Calu3 (cell line): ENCODE results near the gene MARK2. TPM values are rescaled to one million over a fixed set of nuclear protein-coding genes. Genes with fewer than 3 reads are reported as not detected.

Source experiments
- BruUV-seq: library from RNA; stranded (reverse); fragments of 400-500 nt; replicated peaks from 2 replicates; lab custom pipeline; 2021; lab: Mats Ljungman, UMichigan
- CTCF ChIA-PET: fragments of 300-600 bp; sonication (Branson Sonifier 250); formaldehyde crosslinking; loops from one replicate; lab custom pipeline; 2022; ENCODE audit warnings: antibody characterized with exemption; lab: Charles Lee
- DNase-seq: peaks from one replicate; pipeline ENCODE4 v3.0.0; 2022
- H3K27ac Mint-ChIP-seq: one replicate; pipeline ENCODE4 v1.8.0; 2022; ENCODE audit warnings: mixed read lengths; ENCODE audit not compliant: unreplicated experiment
- H3K27me3 Mint-ChIP-seq: one replicate; pipeline ENCODE4 v1.8.0; 2022; ENCODE audit warnings: mixed read lengths; ENCODE audit not compliant: unreplicated experiment
- H3K36me3 Mint-ChIP-seq: one replicate; pipeline ENCODE4 v1.8.0; 2022; ENCODE audit warnings: mild to moderate bottlenecking, moderate library complexity, mixed read lengths; ENCODE audit not compliant: insufficient read depth, unreplicated experiment
- H3K4me1 Mint-ChIP-seq: one replicate; pipeline ENCODE4 v1.8.0; 2022; ENCODE audit warnings: mild to moderate bottlenecking, low read depth, mixed read lengths; ENCODE audit not compliant: unreplicated experiment
- H3K4me3 Mint-ChIP-seq: one replicate; pipeline ENCODE4 v1.8.0; 2022; ENCODE audit warnings: mild to moderate bottlenecking, low read depth, moderate library complexity, mixed read lengths; ENCODE audit not compliant: unreplicated experiment
- H3K9me3 Mint-ChIP-seq: one replicate; pipeline ENCODE4 v1.8.0; 2022; ENCODE audit warnings: low read depth, mixed read lengths; ENCODE audit not compliant: unreplicated experiment
- intact Hi-C: fragments of 100-400 bp; cut with micrococcal nuclease; formaldehyde crosslinking; loops from one replicate; pipeline ENCODE4 v1.10.0; 2022; ENCODE audit not compliant: unreplicated experiment
- total RNA-seq: library from RNA; stranded (reverse); gene quantifications from 2 replicates; pipeline ENCODE4 v1.2.3, GENCODE V29; 2022
- TF ChIP-seq, protein P1 (sequence below): fragments of 200-600 bp; IDR thresholded peaks from one replicate; pipeline ENCODE4 v1.8.0; 2022; ENCODE audit warnings: antibody characterized with exemption; ENCODE audit not compliant: unreplicated experiment

MARK2 gene
- total RNA-seq, 1 experiment from 2014 or later = 63.1 TPM

DNA sequence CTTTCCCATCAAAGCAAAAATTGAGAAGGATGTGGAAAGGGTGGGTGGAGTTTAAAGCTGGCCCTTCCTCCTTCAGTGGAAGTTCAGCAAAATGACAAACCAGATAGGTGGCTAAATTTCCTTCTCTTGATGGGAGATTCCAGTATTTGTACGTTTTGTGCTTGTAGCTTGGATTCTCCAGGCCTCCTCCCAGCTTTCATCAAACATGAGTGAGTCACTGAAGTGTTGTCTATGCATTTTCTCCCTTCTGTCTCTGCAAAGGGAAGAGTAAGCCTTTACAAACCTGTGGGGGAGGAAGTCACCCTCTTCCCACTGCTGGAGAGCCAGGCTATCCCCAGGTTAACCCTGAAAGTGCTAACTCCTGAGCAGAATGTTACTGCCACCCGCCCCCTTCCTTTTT, 6.4 kb downstream of the MARK2 start:
- intact Hi-C loops = no loop called here
- CTCF ChIA-PET = interaction anchor here (0.6 to 2.3 kb wide), 2 partner anchors 57 to 101 kb away, joined by 5 to 7 read pairs; no protein-coding TSS in a partner anchor
- DNase-seq = no peak
- H3K36me3 Mint-ChIP-seq = peaks cover 44% of the 10 kb centered on the region
- no TSS peak for BruUV-seq
- no peak overlapping the region for H3K27ac Mint-ChIP-seq
- TF ChIP-seq, protein P1, sequence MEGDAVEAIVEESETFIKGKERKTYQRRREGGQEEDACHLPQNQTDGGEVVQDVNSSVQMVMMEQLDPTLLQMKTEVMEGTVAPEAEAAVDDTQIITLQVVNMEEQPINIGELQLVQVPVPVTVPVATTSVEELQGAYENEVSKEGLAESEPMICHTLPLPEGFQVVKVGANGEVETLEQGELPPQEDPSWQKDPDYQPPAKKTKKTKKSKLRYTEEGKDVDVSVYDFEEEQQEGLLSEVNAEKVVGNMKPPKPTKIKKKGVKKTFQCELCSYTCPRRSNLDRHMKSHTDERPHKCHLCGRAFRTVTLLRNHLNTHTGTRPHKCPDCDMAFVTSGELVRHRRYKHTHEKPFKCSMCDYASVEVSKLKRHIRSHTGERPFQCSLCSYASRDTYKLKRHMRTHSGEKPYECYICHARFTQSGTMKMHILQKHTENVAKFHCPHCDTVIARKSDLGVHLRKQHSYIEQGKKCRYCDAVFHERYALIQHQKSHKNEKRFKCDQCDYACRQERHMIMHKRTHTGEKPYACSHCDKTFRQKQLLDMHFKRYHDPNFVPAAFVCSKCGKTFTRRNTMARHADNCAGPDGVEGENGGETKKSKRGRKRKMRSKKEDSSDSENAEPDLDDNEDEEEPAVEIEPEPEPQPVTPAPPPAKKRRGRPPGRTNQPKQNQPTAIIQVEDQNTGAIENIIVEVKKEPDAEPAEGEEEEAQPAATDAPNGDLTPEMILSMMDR = no peak
- H3K4me3 Mint-ChIP-seq = no peak overlapping the region
- H3K9me3 Mint-ChIP-seq = no peaks in the 10 kb centered on the region
- no peaks in the 10 kb centered on the region for H3K27me3 Mint-ChIP-seq
- H3K4me1 Mint-ChIP-seq = peaks cover 48% of the 10 kb centered on the region

DNA sequence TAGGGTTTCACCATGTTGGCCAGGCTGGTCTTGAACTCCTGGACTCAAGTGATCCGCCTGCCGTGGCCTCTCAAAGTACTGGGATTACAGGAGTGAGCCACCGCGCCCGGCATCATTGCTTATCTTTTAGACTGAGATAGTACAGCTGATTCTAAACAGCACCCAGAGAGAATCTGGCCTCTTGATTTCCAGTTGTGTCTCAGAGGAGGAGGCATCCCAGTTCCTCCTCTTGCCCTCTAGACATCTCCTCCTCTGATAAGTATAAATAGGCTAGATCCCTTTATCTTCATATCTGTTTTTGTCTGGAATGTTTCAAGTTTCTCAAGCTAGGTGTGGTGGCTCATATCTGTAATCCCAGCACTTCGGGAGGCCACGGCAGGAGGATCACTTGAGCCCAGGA, 7.0 kb downstream of the MARK2 start:
- Mint-ChIP-seq H3K9me3 (no peaks in the 10 kb centered on the region), H3K27me3 (no peaks in the 10 kb centered on the region), H3K4me1 (peaks cover 48% of the 10 kb centered on the region), H3K4me3 (no peak overlapping the region), H3K36me3 (peaks cover 37% of the 10 kb centered on the region), H3K27ac (no peak overlapping the region)
- TF ChIP-seq, protein P1 = no peak
- intact Hi-C loops = no loop called here
- no TSS peak for BruUV-seq
- DNase-seq = no peak
- CTCF ChIA-PET = interaction anchor here (2.3 kb wide), 1 partner anchor 100 kb away, joined by 7 read pairs; no protein-coding TSS in a partner anchor

DNA sequence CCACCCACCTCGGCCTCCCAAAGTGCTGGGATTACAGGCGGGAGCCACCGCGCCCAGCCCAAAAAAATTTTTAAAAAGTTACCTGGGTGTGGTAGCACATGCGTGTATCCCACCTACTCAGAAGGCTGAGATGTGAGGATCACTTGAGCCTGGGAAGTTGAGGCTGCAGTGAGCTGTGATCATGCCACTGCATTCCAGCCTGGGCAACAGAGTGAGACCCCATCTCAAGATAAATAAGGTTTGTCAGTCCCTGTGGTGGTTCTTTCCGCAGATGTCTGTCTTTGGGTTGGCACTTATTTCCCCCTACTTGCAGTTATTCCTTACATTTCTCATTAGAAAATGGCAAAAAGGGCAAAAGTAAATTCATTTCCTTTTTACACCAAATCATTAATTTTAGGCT, 8.0 kb downstream of the MARK2 start:
- Mint-ChIP-seq H3K36me3 (peaks cover 28% of the 10 kb centered on the region), H3K27ac (peak overlapping the region; percentile 81), H3K4me1 (peaks cover 48% of the 10 kb centered on the region), H3K27me3 (no peaks in the 10 kb centered on the region), H3K9me3 (no peaks in the 10 kb centered on the region), H3K4me3 (peak overlapping the region; percentile 18)
- TF ChIP-seq, protein P1 = no peak
- intact Hi-C loops = no loop called here
- no TSS peak for BruUV-seq
- CTCF ChIA-PET = interaction anchor here (1.7 to 2.9 kb wide), 2 partner anchors 42 to 99 kb away, joined by 4 to 10 read pairs; no protein-coding TSS in a partner anchor
- no peak for DNase-seq

DNA sequence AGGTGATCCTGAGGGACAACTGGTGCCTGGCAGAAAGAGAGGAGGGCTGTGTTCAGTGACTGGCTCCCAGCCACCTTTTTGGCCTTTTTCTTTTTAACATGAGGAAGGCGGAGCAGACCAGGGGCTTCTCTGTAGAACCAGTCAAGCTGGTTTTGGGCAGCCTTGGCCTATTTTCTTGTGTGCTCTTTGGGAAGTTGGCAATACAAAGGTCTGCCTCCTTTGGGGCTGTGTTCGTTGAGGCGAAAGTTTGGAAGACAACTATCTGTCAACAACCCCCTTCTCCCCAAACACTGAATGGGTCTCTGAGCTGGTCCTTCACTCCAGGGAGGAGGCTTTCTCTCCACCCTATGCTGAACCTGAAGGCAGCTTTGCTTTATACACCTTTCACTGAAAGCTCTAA, 8.5 kb downstream of the MARK2 start:
- H3K36me3 Mint-ChIP-seq = peaks cover 27% of the 10 kb centered on the region
- CTCF ChIA-PET = interaction anchor here (0.6 to 2.9 kb wide), 5 partner anchors 20 to 343 kb away, joined by 3 to 10 read pairs (median 4); no protein-coding TSS in a partner anchor

More for the DNA sequence above, 8.5 kb downstream of the MARK2 start:
- BruUV-seq = no TSS peak
- Mint-ChIP-seq H3K4me1 (peaks cover 44% of the 10 kb centered on the region), H3K4me3 (peak overlapping the region; percentile 18), H3K9me3 (no peaks in the 10 kb centered on the region), H3K27me3 (no peaks in the 10 kb centered on the region), H3K27ac (peak overlapping the region; percentile 81)
- intact Hi-C loops = no loop called here
- peak; percentile 70 for DNase-seq
- TF ChIP-seq, protein P1 = no peak
